ENCODE measurements around the gene CYB5B. TPM values are rescaled to one million over a fixed set of nuclear protein-coding genes. Genes with fewer than 3 reads are reported as not detected.
A peak's percentile ranks its signal among the peaks of the same experiment; 100 is the strongest.

The CYB5B gene
- polyA plus RNA-seq, 3 donors = 32.3 to 90.4 (median 84.9) TPM

GRCh38 chr16:69511651-69512050, 87.2 kb downstream of the CYB5B start:
- intact Hi-C loops (cut with micrococcal nuclease) = loop anchor here in 1 of 2 donors (5.0 kb wide), 1 partner anchor 51 kb away; no protein-coding TSS in a partner anchor
- Histone ChIP-seq H3K27me3 (ENCODE audit: control insufficient read depth in 2 of 2, insufficient read depth in 2 of 2, low read length in 2 of 2) (peaks cover 21 to 22% of the 10 kb centered on the region in 2 donors), H3K4me3 (replicated peaks in 1 of 3; ENCODE audit: low read depth in 2 of 3, low read length in 3 of 3) (no peak overlapping the region), H3K79me2 (ENCODE audit: insufficient read depth, low read length) (no peaks in the 10 kb centered on the region), H3K4me2 (replicated peaks; ENCODE audit: extremely low read depth, low read length, poor library complexity, severe bottlenecking) (peak overlapping the region; percentile 20), H3K9me3 (replicated peaks in 1 of 2; ENCODE audit: control insufficient read depth in 1 of 2, insufficient read depth in 1 of 2, low read length in 2 of 2) (no peaks in the 10 kb centered on the region), H4K20me1 (ENCODE audit: insufficient read depth, low read length) (no peaks in the 10 kb centered on the region), H2AFZ (ENCODE audit: insufficient read depth, low read depth, low read length, poor library complexity, severe bottlenecking) (no peak overlapping the region), H3K36me3 (replicated peaks in 1 of 2; ENCODE audit: control insufficient read depth in 1 of 2, insufficient read depth in 2 of 2, low read length in 2 of 2) (no peaks in the 10 kb centered on the region), H3K4me1 (ENCODE audit: control insufficient read depth in 1 of 2, insufficient read depth in 2 of 2, low read length in 2 of 2) (peaks cover 54 to 62% of the 10 kb centered on the region in 2 donors), H3K27ac (ENCODE audit: low read depth in 1 of 2, low read length in 2 of 2) (peak overlapping the region in 1 of 2 donors; percentile 14), H3K9ac (ENCODE audit: insufficient read depth, low read length, poor library complexity, severe bottlenecking) (no peak overlapping the region)
- Mint-ChIP-seq H3K4me1 (peaks cover 49% of the 10 kb centered on the region), H3K27me3 (ENCODE audit: low read depth in 3 of 3) (peaks cover 25 to 38% (median 36%) of the 10 kb centered on the region in 3 donors), H3K4me3 (peak overlapping the region in 1 of 2 donors; percentile 65), H3K27ac (peak overlapping the region in 6 of 7 donors; percentile 37 to 86 (median 79)), H3K9me3 (peaks cover 0 to 9% (median 3%) of the 10 kb centered on the region in 7 donors), H3K36me3 (peaks cover 0 to 6% of the 10 kb centered on the region in 2 donors)
- DNase-seq = peak; percentile 86 to 96 (median 92)
- no peak for TF ChIP-seq CTCF (IDR thresholded peaks at IDR 0.05)
- WGBS (ENCODE audit: insufficient coverage) = no CpG with 5 or more reads among the region's 4 CpGs

- H3K36me3 Mint-ChIP-seq = peaks cover 0 to 6% of the 10 kb centered on the region in 2 donors
- peaks cover 49% of the 10 kb centered on the region for H3K4me1 Mint-ChIP-seq
- Histone ChIP-seq H3K9ac (ENCODE audit: insufficient read depth, low read length, poor library complexity, severe bottlenecking) (no peak overlapping the region), H3K27me3 (ENCODE audit: control insufficient read depth in 2 of 2, insufficient read depth in 2 of 2, low read length in 2 of 2) (peaks cover 8 to 9% of the 10 kb centered on the region in 2 donors), H4K20me1 (ENCODE audit: insufficient read depth, low read length) (no peaks in the 10 kb centered on the region), H3K4me1 (ENCODE audit: control insufficient read depth in 1 of 2, insufficient read depth in 2 of 2, low read length in 2 of 2) (peaks cover 54 to 62% of the 10 kb centered on the region in 2 donors), H3K79me2 (ENCODE audit: insufficient read depth, low read length) (no peaks in the 10 kb centered on the region), H3K9me3 (replicated peaks in 1 of 2; ENCODE audit: control insufficient read depth in 1 of 2, insufficient read depth in 1 of 2, low read length in 2 of 2) (no peaks in the 10 kb centered on the region), H3K27ac (ENCODE audit: low read depth in 1 of 2, low read length in 2 of 2) (peak overlapping the region in 1 of 2 donors; percentile 6), H3K4me3 (replicated peaks in 1 of 3; ENCODE audit: low read depth in 2 of 3, low read length in 3 of 3) (peak overlapping the region in 1 of 3 experiments; percentile 12), H3K36me3 (replicated peaks in 1 of 2; ENCODE audit: control insufficient read depth in 1 of 2, insufficient read depth in 2 of 2, low read length in 2 of 2) (no peaks in the 10 kb centered on the region), H3K4me2 (replicated peaks; ENCODE audit: extremely low read depth, low read length, poor library complexity, severe bottlenecking) (peak overlapping the region; percentile 26), H2AFZ (ENCODE audit: insufficient read depth, low read depth, low read length, poor library complexity, severe bottlenecking) (no peak overlapping the region)
- DNase-seq = no peak
- intact Hi-C loops (cut with micrococcal nuclease) = loop anchor here in 1 of 2 donors (5.0 kb wide), 1 partner anchor 49 kb away; no protein-coding TSS in a partner anchor
- peaks cover 16 to 24% (median 22%) of the 10 kb centered on the region in 3 donors for H3K27me3 Mint-ChIP-seq (ENCODE audit: low read depth in 3 of 3)
- WGBS (ENCODE audit: insufficient coverage) = 86% methylated on average over 1 of the region's 2 CpGs
- no peak for TF ChIP-seq CTCF (IDR thresholded peaks at IDR 0.05)
- peak overlapping the region in 1 of 2 donors; percentile 43 for H3K4me3 Mint-ChIP-seq
- peak overlapping the region; percentile 69 to 93 (median 88) for H3K27ac Mint-ChIP-seq
- H3K9me3 Mint-ChIP-seq = peaks cover 0 to 9% (median 3%) of the 10 kb centered on the region in 7 donors
Observed at GRCh38 chr16:69513180-69513966, 89.0 kb downstream of the CYB5B start.
